ENCODE measurements around the gene CRTC3. TPM values are rescaled to one million over a fixed set of nuclear protein-coding genes. Genes with fewer than 3 reads are reported as not detected.
"Not testable (repeated sequence)": the region's sequence is repeated elsewhere in the genome, so short reads cannot be mapped to it uniquely, and the experiment has no call there.

Gene CRTC3
- total RNA-seq, 2 experiments from 2014 or later = 70.5 to 74.1 TPM

GRCh38 chr15:90664081-90664461, 134.3 kb downstream of the CRTC3 start:
- POLR2A ChIA-PET = interaction anchor here (0.7 to 4.9 kb wide), 8 partner anchors 9 to 218 kb away, joined by 3 to 49 read pairs (median 12); no protein-coding TSS in a partner anchor
- not testable (repeated sequence) for H3K27me3 Mint-ChIP-seq

GRCh38 chr15:90664650-90665287, 135.0 kb downstream of the CRTC3 start:
- peak overlapping the region; percentile 95 for H3K27ac Mint-ChIP-seq
- DNase-seq = no peak
- H3K9me3 Mint-ChIP-seq = peaks cover 2% of the 10 kb centered on the region
- ATAC-seq (ENCODE audit: low read depth) = no peak
- H3K4me1 Mint-ChIP-seq = peaks cover 50% of the 10 kb centered on the region
- peak overlapping the region; percentile 85 for H3K4me3 Mint-ChIP-seq
- peaks cover 29% of the 10 kb centered on the region for H3K36me3 Mint-ChIP-seq
- POLR2A ChIA-PET = interaction anchor here (0.5 to 4.9 kb wide), 12 partner anchors 8 to 198 kb away, joined by 3 to 49 read pairs (median 8); partner anchors contain the start of gene BLM
- no peaks in the 10 kb centered on the region for H3K27me3 Mint-ChIP-seq

More at GRCh38 chr15:90664081-90664461, 134.3 kb downstream of the CRTC3 start:
- H3K36me3 Mint-ChIP-seq = peaks cover 26% of the 10 kb centered on the region
- not testable (repeated sequence) for ATAC-seq (ENCODE audit: low read depth); H3K9me3 Mint-ChIP-seq; DNase-seq
- H3K27ac Mint-ChIP-seq = peak overlapping the region; percentile 95
- peak overlapping the region; percentile 85 for H3K4me3 Mint-ChIP-seq
- peaks cover 55% of the 10 kb centered on the region for H3K4me1 Mint-ChIP-seq

DNA sequence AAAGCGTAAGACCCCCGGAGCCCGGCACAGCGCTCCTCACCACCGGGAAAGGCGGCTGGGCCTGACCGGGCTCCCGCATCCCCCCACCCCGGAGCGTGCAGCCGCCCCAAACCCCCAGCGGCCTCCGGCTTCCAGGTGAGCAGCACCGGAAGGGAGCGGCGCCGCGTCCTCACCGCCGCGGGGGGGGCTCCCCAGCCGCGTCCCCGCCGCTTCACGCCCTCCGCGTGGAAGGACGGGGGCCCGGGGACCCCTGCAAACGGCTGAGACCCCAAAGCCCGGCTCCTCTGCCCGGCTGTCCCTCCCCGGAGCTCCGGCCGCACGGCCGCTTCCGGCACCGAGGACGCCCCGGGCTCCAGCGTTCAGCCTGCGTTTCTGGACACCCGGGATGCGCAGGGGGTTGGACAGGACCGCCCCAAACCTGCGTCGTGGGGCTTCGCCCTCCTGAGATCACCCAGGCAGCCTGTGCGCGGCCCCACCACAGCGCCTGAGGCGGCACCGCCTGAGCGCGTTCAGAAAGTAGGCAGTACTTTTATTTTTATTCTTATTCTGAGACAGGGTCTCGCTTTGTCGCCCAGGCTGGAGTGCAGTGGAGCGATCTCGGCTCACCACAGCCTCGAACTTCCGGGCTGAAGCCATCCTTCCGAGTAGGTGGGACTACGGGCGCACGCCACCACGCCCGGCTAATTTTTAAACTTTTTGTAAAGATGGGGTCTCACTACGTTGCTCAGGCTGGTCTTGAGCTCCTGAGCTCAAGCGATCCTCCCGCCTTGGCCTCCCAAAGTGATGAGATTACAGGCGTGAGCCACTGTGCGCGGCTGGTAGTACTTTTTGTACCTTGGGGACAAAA, 135.8 kb downstream of the CRTC3 start:
- POLR2A ChIA-PET = interaction anchor here (0.5 to 4.9 kb wide), 14 partner anchors 7 to 260 kb away, joined by 3 to 49 read pairs (median 4); partner anchors contain the start of gene BLM
- ATAC-seq (ENCODE audit: low read depth) (peak; percentile 75), DNase-seq (peak; percentile 82)
- Mint-ChIP-seq H3K4me1 (peaks cover 44% of the 10 kb centered on the region), H3K27me3 (peaks cover 2% of the 10 kb centered on the region), H3K36me3 (peaks cover 30% of the 10 kb centered on the region), H3K9me3 (peaks cover 2% of the 10 kb centered on the region), H3K4me3 (peak overlapping the region; percentile 85), H3K27ac (peak overlapping the region; percentile 97)

GRCh38 chr15:90666135-90666909, 136.6 kb downstream of the CRTC3 start:
- Mint-ChIP-seq H3K4me3 (peak overlapping the region; percentile 85), H3K27me3 (peaks cover 2% of the 10 kb centered on the region), H3K9me3 (peaks cover 2% of the 10 kb centered on the region), H3K4me1 (peaks cover 42% of the 10 kb centered on the region), H3K36me3 (peaks cover 30% of the 10 kb centered on the region), H3K27ac (peak overlapping the region; percentile 97)
- ATAC-seq (ENCODE audit: low read depth) (no peak), DNase-seq (no peak)
- POLR2A ChIA-PET = interaction anchor here (0.7 to 4.9 kb wide), 12 partner anchors 7 to 259 kb away, joined by 3 to 49 read pairs (median 4); partner anchors contain the start of gene BLM

DNA sequence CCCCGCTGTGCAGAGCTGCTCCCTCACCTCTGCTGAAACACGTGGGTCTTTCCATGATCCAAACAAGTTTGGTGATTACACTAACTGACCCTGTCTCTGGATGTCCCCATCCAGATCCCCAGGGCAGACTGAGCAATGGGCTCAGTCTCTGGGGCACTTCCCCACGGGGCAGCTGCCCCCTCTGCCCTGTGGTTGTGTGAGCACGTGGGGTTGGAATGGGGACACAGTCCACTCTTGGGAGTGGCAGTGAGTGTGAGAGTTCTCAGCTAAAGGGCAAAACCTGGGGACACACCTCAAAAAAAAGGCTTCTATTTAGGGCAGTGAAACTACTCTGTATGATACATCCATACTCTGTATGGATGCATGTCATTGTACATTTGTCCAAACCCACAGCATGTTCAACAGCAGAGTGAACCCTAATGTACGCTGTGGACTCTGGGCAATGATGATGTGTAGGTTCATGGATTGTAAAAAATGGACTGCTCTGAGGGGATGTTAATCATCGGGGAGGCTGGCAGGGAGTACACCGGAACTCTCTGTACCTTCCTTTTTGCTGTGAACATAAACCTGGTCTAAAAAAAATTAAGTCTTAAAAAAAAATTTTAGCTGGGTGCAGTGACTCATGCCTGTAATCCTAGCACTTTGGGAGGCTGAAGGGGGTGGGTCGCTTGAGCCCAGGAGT, 137.5 kb downstream of the CRTC3 start:
- POLR2A ChIA-PET = interaction anchor here (0.6 to 4.9 kb wide), 7 partner anchors 9 to 50 kb away, joined by 3 to 49 read pairs (median 4); partner anchors contain the start of gene BLM
- Mint-ChIP-seq H3K4me1 (peaks cover 35% of the 10 kb centered on the region), H3K27me3 (peaks cover 6% of the 10 kb centered on the region), H3K9me3 (peaks cover 1% of the 10 kb centered on the region), H3K4me3 (peak overlapping the region; percentile 35), H3K36me3 (peaks cover 27% of the 10 kb centered on the region), H3K27ac (peak overlapping the region; percentile 97)
- peak; percentile 29 for DNase-seq
- peak; percentile 5 for ATAC-seq (ENCODE audit: low read depth)

- Mint-ChIP-seq H3K27ac (peak overlapping the region; percentile 97), H3K4me3 (peak overlapping the region; percentile 8), H3K36me3 (peaks cover 24% of the 10 kb centered on the region), H3K4me1 (peaks cover 33% of the 10 kb centered on the region)
- not testable (repeated sequence) for H3K9me3 Mint-ChIP-seq; ATAC-seq (ENCODE audit: low read depth); H3K27me3 Mint-ChIP-seq
- peak; percentile 3 for DNase-seq
- POLR2A ChIA-PET = interaction anchor here (0.6 to 4.9 kb wide), 3 partner anchors 10 to 23 kb away, joined by 4 to 49 read pairs (median 4); no protein-coding TSS in a partner anchor
Observed at GRCh38 chr15:90667755-90668345, 138.1 kb downstream of the CRTC3 start.

DNA sequence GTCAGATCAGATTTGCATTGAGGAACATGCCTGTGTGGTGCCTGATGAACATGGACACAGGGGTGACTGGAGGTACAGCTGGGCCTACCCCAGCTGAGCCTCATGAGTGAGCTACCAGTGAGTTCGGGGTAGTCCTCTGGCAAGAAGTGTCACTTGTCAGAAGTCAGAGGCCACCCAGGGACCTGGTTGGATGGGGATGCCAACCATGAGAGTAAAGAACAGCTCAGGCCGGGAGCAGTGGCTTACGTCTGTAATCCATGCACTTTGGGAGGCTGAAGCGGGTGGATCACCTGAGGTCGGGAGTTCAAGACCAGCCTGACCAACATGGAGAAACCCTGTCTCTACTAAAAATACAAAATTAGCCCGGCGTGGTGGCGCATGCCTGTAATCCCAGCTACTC, 140.9 kb downstream of the CRTC3 start:
- not testable (repeated sequence) for H3K4me3 Mint-ChIP-seq; H3K27ac Mint-ChIP-seq; H3K27me3 Mint-ChIP-seq; ATAC-seq (ENCODE audit: low read depth); H3K9me3 Mint-ChIP-seq
- Mint-ChIP-seq H3K36me3 (peaks cover 14% of the 10 kb centered on the region), H3K4me1 (peaks cover 29% of the 10 kb centered on the region)
- POLR2A ChIA-PET = interaction anchor here (1.1 kb wide), 1 partner anchor 46 kb away, joined by 3 read pairs; the partner anchor contains the start of gene BLM
- DNase-seq = peak; percentile 16

DNA sequence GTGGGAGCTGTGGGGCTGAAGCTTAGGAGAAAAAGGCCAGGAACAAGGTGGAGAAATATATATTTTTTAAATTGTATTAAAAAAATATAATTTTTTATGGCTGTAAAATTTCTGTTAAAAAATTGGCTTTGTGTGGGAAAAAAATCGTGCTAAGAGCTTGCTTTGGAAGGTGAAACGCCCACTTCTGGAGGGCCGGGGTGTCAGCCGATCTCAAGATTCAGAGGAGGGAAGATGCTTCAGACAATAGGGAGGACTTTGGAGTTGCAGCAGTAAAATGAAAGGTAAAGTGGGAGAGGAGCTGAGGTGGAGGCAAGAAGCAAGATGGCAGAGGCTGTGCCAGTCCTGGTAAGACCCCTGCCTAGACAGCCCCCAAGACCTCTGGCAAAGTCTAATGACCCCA, 141.5 kb downstream of the CRTC3 start:
- H3K4me1 Mint-ChIP-seq = peaks cover 25% of the 10 kb centered on the region
- H3K4me3 Mint-ChIP-seq = no peak overlapping the region
- ATAC-seq (ENCODE audit: low read depth) (no peak), DNase-seq (no peak)
- peaks cover 6% of the 10 kb centered on the region for H3K27me3 Mint-ChIP-seq
- H3K9me3 Mint-ChIP-seq = peaks cover 1% of the 10 kb centered on the region
- no peak overlapping the region for H3K27ac Mint-ChIP-seq
- H3K36me3 Mint-ChIP-seq = peaks cover 14% of the 10 kb centered on the region
- POLR2A ChIA-PET = no interaction called here

- ATAC-seq (ENCODE audit: low read depth); H3K27me3 Mint-ChIP-seq; H3K9me3 Mint-ChIP-seq; H3K27ac Mint-ChIP-seq; DNase-seq; H3K4me3 Mint-ChIP-seq: not testable (repeated sequence)
- Mint-ChIP-seq H3K36me3 (peaks cover 16% of the 10 kb centered on the region), H3K4me1 (peaks cover 23% of the 10 kb centered on the region)
- POLR2A ChIA-PET = interaction anchor here (1.5 kb wide), 1 partner anchor 8 kb away, joined by 3 read pairs; no protein-coding TSS in a partner anchor
Observed at GRCh38 chr15:90673357-90673756, 143.6 kb downstream of the CRTC3 start.

GRCh38 chr15:90674476-90674875, 144.8 kb downstream of the CRTC3 start:
- no peak overlapping the region for H3K4me3 Mint-ChIP-seq
- ATAC-seq (ENCODE audit: low read depth) (no peak), DNase-seq (peak; percentile 2)
- H3K9me3 Mint-ChIP-seq = peaks cover 3% of the 10 kb centered on the region
- peaks cover 6% of the 10 kb centered on the region for H3K27me3 Mint-ChIP-seq
- H3K36me3 Mint-ChIP-seq = peaks cover 15% of the 10 kb centered on the region
- POLR2A ChIA-PET = interaction anchor here (1.5 kb wide), 1 partner anchor 9 kb away, joined by 3 read pairs; no protein-coding TSS in a partner anchor
- no peak overlapping the region for H3K27ac Mint-ChIP-seq
- H3K4me1 Mint-ChIP-seq = peaks cover 28% of the 10 kb centered on the region

DNA sequence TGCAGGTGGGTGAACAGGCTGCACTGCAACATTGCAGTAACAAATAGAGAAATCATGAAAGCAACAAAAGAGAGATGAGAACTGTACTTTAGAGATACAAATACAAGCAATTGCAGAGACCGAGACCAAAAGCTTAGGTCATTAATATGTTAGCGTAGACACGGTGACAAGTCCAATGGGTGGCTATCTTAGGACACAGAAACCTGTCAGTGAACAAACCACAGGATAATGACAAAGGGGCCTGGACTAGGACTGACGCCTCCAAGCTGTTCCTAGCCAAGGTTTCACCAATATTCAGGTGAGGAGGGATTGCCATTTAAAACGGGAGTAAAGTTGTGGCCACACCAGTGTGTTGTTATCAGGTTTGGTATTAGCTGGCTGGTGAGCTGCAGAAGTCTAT, 145.7 kb downstream of the CRTC3 start:
- Mint-ChIP-seq H3K27ac (peak overlapping the region; percentile 30), H3K36me3 (peaks cover 13% of the 10 kb centered on the region), H3K4me3 (no peak overlapping the region), H3K4me1 (peaks cover 31% of the 10 kb centered on the region), H3K9me3 (peaks cover 3% of the 10 kb centered on the region), H3K27me3 (peaks cover 5% of the 10 kb centered on the region)
- POLR2A ChIA-PET = interaction anchor here (0.8 to 4.8 kb wide), 2 partner anchors 10 to 23 kb away, joined by 4 to 49 read pairs; no protein-coding TSS in a partner anchor
- no peak for DNase-seq
- ATAC-seq (ENCODE audit: low read depth) = no peak

Data from activated naive CD8-positive, alpha-beta T cell treated with anti-CD3 and anti-CD28 coated beads, Interleukin-2, amount 10 ng/mL, durations not matched to agents 7 days and 5 days (primary cell).